HG02981 (cell line): ENCODE results near the gene SMURF1.
"Not testable (repeated sequence)": the region's sequence is repeated elsewhere in the genome, so short reads cannot be mapped to it uniquely, and the experiment has no call there.

ENCODE experiments used
- ATAC-seq: cut with Tn5 transposase; IDR thresholded peaks from one replicate; pipeline ENCODE4 v1.9.1; 2021; ENCODE audit warnings: mild to moderate bottlenecking, moderate library complexity; ENCODE audit not compliant: unreplicated experiment

Gene SMURF1

GRCh38 chr7:99061001-99061776 is 82.7 kb downstream of the SMURF1 start:
- no peak for ATAC-seq

DNA sequence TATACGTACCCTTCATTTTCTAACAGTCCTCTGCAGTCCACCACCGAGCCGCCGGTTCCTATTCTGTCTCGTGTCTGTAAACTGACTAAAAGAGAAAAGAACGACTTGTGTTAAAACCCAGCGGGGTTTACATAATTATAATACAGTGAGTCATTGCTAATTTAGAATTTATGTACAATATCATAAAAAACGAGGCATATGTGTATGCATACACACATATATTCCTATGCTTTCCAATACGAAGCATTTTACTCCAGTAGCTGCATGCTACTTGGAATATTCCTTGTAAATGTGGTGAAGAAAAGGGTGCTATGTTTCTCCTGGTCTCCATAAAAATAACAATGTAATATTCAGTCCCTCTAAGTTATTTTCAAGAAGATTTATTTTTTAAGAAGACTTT is 89.1 kb downstream of the SMURF1 start:
- no peak for ATAC-seq

DNA sequence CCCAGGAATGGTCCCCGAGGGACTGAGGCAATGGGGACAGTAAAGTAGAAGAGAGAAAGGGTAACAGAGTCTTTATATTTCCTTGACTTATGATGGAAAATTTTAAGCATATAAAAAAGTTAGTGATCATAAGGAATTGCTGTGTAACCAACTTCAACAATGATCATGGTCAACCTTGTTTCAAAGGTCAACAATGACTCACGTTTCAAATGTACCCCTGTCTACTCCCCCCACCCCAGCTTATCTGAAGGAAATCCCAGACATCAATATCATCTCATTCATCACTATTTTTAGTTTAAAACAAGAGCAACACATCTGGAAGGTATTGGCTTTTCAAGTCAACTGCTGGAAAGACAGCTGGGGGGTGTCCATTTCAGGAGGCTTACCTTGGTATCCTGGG is 92.9 kb downstream of the SMURF1 start:
- no peak for ATAC-seq

DNA sequence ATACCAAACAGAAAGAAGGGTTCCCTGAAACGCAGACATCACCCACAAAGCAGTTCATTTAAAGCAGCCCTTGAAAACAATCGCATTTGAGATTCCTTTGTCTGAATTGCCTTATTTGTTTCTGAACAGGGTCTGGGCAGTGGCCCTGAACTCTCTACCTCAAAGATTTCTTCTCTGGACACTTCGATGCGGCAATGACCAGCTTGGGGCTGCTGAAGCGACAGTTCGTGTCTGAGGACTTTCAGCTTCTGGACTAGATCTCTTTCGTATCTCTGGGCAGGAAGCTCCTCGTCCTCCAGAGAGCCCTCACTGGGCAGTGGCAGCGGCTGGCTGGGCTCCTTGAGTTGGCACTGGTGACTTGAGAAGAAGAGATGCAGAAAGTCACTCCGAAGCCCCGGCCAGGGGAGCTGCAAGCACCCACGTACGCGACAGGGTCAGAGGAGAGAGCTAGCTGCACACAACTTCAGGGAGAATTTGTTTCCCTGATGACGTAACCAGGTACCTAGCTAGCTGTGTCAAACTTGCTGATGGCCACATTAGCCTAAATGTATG is 96.3 kb downstream of the SMURF1 start:
- no peak for ATAC-seq

- no peak for ATAC-seq
These were observed 97.2 kb downstream of the SMURF1 start for GRCh38 chr7:99046722-99047121.

DNA sequence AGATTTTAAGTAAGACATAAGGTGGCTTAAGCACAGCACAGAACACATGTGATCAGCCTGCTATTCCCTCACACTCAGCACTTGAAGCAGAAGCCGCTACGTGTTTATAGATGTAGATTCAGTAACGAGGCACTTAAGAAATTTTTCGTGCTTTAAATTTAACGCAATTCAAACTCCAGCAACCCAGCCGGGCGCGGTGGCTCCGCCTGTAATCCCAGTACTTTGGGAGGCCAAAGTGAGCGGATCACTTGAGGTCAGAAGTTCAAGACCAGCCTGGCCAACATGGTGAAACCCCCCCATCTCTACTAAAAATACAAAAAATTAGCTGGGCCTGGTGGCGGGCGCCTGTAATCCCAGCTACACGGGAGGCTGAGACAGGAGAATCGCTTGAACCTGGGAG is 97.6 kb downstream of the SMURF1 start:
- not testable (repeated sequence) for ATAC-seq

DNA sequence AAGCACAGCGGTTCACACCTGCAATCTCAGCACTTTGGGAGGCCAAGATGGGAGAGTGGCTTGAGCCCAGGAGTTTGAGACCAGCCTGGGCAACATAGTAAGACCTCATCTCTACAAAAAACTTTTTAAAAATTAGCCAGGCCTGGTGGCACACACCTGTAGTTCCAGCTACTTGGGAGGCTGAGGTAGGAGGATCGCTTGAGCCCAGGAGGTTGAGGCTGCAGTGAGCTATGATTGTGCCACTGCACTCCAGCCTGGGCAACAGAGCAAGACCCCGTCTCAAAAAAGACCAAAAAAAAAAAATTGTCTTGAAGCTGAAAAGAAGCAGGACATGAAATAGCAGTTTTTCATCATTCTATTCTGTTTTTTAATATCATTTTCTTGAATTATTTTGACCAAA is 99.0 kb downstream of the SMURF1 start:
- not testable (repeated sequence) for ATAC-seq

DNA sequence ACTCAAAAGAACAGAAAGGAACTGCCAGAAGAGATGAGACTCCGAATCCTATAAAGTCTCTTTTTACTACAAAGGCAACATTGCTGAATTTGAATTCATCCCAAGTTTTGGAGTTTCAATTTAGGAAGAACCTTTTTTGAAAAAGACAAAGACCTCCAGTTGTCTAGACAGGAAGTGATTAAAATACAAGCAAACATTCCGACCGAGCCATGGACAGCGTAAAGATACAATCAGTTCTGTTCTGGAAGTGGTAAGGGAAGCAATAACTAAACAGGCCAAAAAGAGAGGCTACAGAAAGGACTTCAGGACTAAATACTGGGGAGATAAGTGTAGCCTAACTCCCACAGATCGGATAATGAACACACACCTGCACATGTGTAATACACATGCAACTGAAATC is 101.0 kb downstream of the SMURF1 start:
- ATAC-seq, result no peak

GRCh38 chr7:99041526-99041925 is 102.4 kb downstream of the SMURF1 start:
- no peak for ATAC-seq

- ATAC-seq, result no peak
These were observed 103.6 kb downstream of the SMURF1 start for GRCh38 chr7:99040104-99040958.

DNA sequence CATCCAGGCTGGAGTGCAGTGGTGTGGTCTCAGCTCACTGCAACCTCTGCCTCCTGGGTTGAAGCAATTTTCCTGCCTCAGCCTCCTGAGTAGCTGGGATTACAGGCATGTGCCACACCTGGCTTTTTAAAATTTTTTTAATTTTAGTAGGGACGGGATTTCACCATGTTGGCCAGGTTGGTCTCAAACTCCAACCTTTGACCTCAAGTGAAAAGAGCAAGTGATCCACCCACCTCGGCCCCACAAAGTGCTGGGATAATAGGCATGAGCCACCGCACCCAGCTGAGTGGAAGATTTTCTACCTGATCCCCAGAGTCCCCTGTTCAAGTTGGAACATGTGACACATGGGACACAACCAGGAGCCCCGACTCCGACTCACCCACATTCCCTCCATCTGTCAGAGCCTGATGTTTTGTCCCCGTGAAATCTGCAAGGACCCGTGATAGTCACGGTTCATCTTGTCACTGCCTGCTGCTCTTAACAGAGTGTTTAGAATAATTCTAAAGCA is 104.5 kb downstream of the SMURF1 start:
- no peak for ATAC-seq

- ATAC-seq, result no peak
These were observed 105.6 kb downstream of the SMURF1 start for GRCh38 chr7:99038086-99038855.

- no peak for ATAC-seq
These were observed 106.5 kb downstream of the SMURF1 start for GRCh38 chr7:99037327-99037940.

- ATAC-seq, result no peak
These were observed 107.3 kb downstream of the SMURF1 start for GRCh38 chr7:99036546-99037111.

- ATAC-seq, result no peak
These were observed 108.0 kb downstream of the SMURF1 start for GRCh38 chr7:99035723-99036545.

- no peak for ATAC-seq
These were observed 108.8 kb downstream of the SMURF1 start for GRCh38 chr7:99034932-99035722.

- no peak for ATAC-seq
These were observed 110.1 kb downstream of the SMURF1 start for GRCh38 chr7:99033765-99034164.

GRCh38 chr7:99032928-99033327 is 111.0 kb downstream of the SMURF1 start:
- no peak for ATAC-seq
